Measurements from ENCODE around the gene B9D1.

Gene B9D1

GRCh38 chr17:19384723-19385391 is 22.3 kb upstream of the B9D1 start:
- TF ChIP-seq GATA3 (IDR thresholded peaks at IDR 0.05; ENCODE audit: low read depth, low read length) (no peak), GATA2 (IDR thresholded peaks at IDR 0.05; ENCODE audit: low read depth, low read length) (no peak)

GRCh38 chr17:19383681-19384470 is 21.4 kb upstream of the B9D1 start:
- TF ChIP-seq GATA3 (IDR thresholded peaks at IDR 0.05; ENCODE audit: low read depth, low read length) (no peak), GATA2 (IDR thresholded peaks at IDR 0.05; ENCODE audit: low read depth, low read length) (no peak)

- TF ChIP-seq GATA2 (IDR thresholded peaks at IDR 0.05; ENCODE audit: low read depth, low read length) = no peak
- TF ChIP-seq GATA3 (IDR thresholded peaks at IDR 0.05; ENCODE audit: low read depth, low read length) = no peak
Measured at GRCh38 chr17:19382531-19383444, 20.3 kb upstream of the B9D1 start.

GRCh38 chr17:19381741-19382444 is 19.4 kb upstream of the B9D1 start:
- TF ChIP-seq GATA2 (IDR thresholded peaks at IDR 0.05; ENCODE audit: low read depth, low read length) = no peak
- no peak for TF ChIP-seq GATA3 (IDR thresholded peaks at IDR 0.05; ENCODE audit: low read depth, low read length)

GRCh38 chr17:19381361-19381740 is 18.8 kb upstream of the B9D1 start:
- TF ChIP-seq GATA3 (IDR thresholded peaks at IDR 0.05; ENCODE audit: low read depth, low read length) = no peak
- no peak for TF ChIP-seq GATA2 (IDR thresholded peaks at IDR 0.05; ENCODE audit: low read depth, low read length)

GRCh38 chr17:19380481-19381301 is 18.2 kb upstream of the B9D1 start:
- TF ChIP-seq GATA2 (IDR thresholded peaks at IDR 0.05; ENCODE audit: low read depth, low read length) (no peak), GATA3 (IDR thresholded peaks at IDR 0.05; ENCODE audit: low read depth, low read length) (no peak)

GRCh38 chr17:19379361-19380065 is 17.0 kb upstream of the B9D1 start:
- TF ChIP-seq GATA3 (IDR thresholded peaks at IDR 0.05; ENCODE audit: low read depth, low read length) (no peak), GATA2 (IDR thresholded peaks at IDR 0.05; ENCODE audit: low read depth, low read length) (no peak)

GRCh38 chr17:19378416-19379360 is 16.2 kb upstream of the B9D1 start, which contains the start of gene MAPK7:
Gene MAPK7 (plus strand): TSS chr17:19378498. CDS start chr17:19378901, 403 bp downstream.
- no peak for TF ChIP-seq GATA3 (IDR thresholded peaks at IDR 0.05; ENCODE audit: low read depth, low read length)
- no peak for TF ChIP-seq GATA2 (IDR thresholded peaks at IDR 0.05; ENCODE audit: low read depth, low read length)

- TF ChIP-seq GATA3 (IDR thresholded peaks at IDR 0.05; ENCODE audit: low read depth, low read length) (no peak), GATA2 (IDR thresholded peaks at IDR 0.05; ENCODE audit: low read depth, low read length) (no peak)
Measured at GRCh38 chr17:19377602-19378415, 15.3 kb upstream of the B9D1 start.

GRCh38 chr17:19376811-19377210 is 14.3 kb upstream of the B9D1 start:
- TF ChIP-seq GATA3 (IDR thresholded peaks at IDR 0.05; ENCODE audit: low read depth, low read length) (no peak), GATA2 (IDR thresholded peaks at IDR 0.05; ENCODE audit: low read depth, low read length) (no peak)

Measured in SH-SY5Y (cell line).